MM.1S (cell line): Measurements from ENCODE around the gene AXL.

Experiments used
- DNase-seq: peaks from one replicate; pipeline ENCODE4 v3.0.0-alpha.2; 2015
- H2AFZ ChIP-seq: fragments of 300-600 bp; sonication (generic); 2 replicates; pipeline ENCODE4 v1.6.0; 2016; ENCODE audit warnings: antibody characterized with exemption, low read length
- H3F3A ChIP-seq: fragments of 300-600 bp; sonication (generic); 2 replicates; pipeline ENCODE4 v1.6.1; 2016; ENCODE audit warnings: mild to moderate bottlenecking, antibody characterized with exemption, low read length, moderate library complexity, mixed read lengths; ENCODE audit not compliant: insufficient read depth
- H3K27ac ChIP-seq: fragments of 300-600 bp; sonication (generic); 2 replicates; pipeline ENCODE4 v1.5.1; 2016; ENCODE audit warnings: mild to moderate bottlenecking, low read length
- H3K27me3 ChIP-seq: fragments of 300-600 bp; sonication (generic); replicated peaks from 2 replicates; pipeline ENCODE4 v1.6.0; 2016; ENCODE audit warnings: low read length; ENCODE audit not compliant: insufficient read depth
- H3K36me3 ChIP-seq: fragments of 300-600 bp; sonication (generic); replicated peaks from 2 replicates; pipeline ENCODE4 v1.6.1; 2016; ENCODE audit warnings: mild to moderate bottlenecking, low read length, mixed read lengths; ENCODE audit not compliant: insufficient read depth
- H3K4me1 ChIP-seq: fragments of 300-600 bp; sonication (generic); 2 replicates; pipeline ENCODE4 v1.6.1; 2016; ENCODE audit warnings: low read length, mixed read lengths
- H3K4me2 ChIP-seq: fragments of 300-600 bp; sonication (generic); 2 replicates; pipeline ENCODE4 v1.6.0; 2016; ENCODE audit warnings: low read depth, low read length
- H3K4me3 ChIP-seq: fragments of 300-600 bp; sonication (generic); 2 replicates; pipeline ENCODE4 v1.5.1; 2016; ENCODE audit warnings: low read length, mixed read lengths
- H3K79me2 ChIP-seq: fragments of 300-600 bp; sonication (generic); 2 replicates; pipeline ENCODE4 v1.6.1; 2016; ENCODE audit warnings: mixed run types, low read length, mixed read lengths
- H3K9ac ChIP-seq: fragments of 300-600 bp; sonication (generic); 2 replicates; pipeline ENCODE4 v1.6.1; 2016; ENCODE audit warnings: low read length, mixed read lengths
- H3K9me2 ChIP-seq: fragments of 300-600 bp; sonication (generic); replicated peaks from 2 replicates; pipeline ENCODE4 v1.6.1; 2016; ENCODE audit warnings: mild to moderate bottlenecking, low read length, mixed read lengths; ENCODE audit not compliant: insufficient read depth
- H3K9me3 ChIP-seq: fragments of 300-600 bp; sonication (generic); replicated peaks from 2 replicates; pipeline ENCODE4 v1.6.1; 2016; ENCODE audit warnings: mild to moderate bottlenecking, low read length, mixed read lengths; ENCODE audit not compliant: insufficient read depth
- H4K20me1 ChIP-seq: fragments of 300-600 bp; sonication (generic); 2 replicates; pipeline ENCODE4 v1.6.1; 2016; ENCODE audit warnings: mild to moderate bottlenecking, low read length, moderate library complexity, mixed read lengths; ENCODE audit not compliant: insufficient read depth
- CTCF ChIP-seq: fragments of 300-600 bp; sonication (generic); IDR thresholded peaks from 2 replicates; pipeline ENCODE4 v1.5.1; 2016; ENCODE audit warnings: antibody characterized with exemption, low read length, mixed read lengths
- EZH2 ChIP-seq: fragments of 300-600 bp; sonication (generic); optimal IDR thresholded peaks from 2 replicates; pipeline ENCODE3; 2017; ENCODE audit warnings: low read depth, mild to moderate bottlenecking, antibody characterized with exemption, low read length, mixed read lengths
- EZH2phosphoT487 ChIP-seq: fragments of 300-600 bp; sonication (generic); IDR thresholded peaks from 2 replicates; pipeline ENCODE4 v1.6.1; 2018; ENCODE audit warnings: antibody characterized with exemption, low read length

Gene AXL

GRCh38 chr19:41300555-41300954 lies 81.5 kb downstream of the AXL start:
- no peak overlapping the region for H3K27ac ChIP-seq
- no peaks in the 10 kb centered on the region for H3K9me2 ChIP-seq
- H3K4me1 ChIP-seq, result peaks cover 39% of the 10 kb centered on the region
- no peaks in the 10 kb centered on the region for H3K9me3 ChIP-seq
- H2AFZ ChIP-seq, result no peak overlapping the region
- H3K4me2 ChIP-seq, result no peak overlapping the region
- DNase-seq, result no peak
- TF ChIP-seq EZH2phosphoT487, result no peak
- TF ChIP-seq CTCF, result no peak
- no peak for TF ChIP-seq EZH2
- no peak overlapping the region for H3K4me3 ChIP-seq
- H4K20me1 ChIP-seq, result no peaks in the 10 kb centered on the region
- H3K79me2 ChIP-seq, result peaks cover 48% of the 10 kb centered on the region
- no peak overlapping the region for H3K9ac ChIP-seq
- no peaks in the 10 kb centered on the region for H3K27me3 ChIP-seq
- H3F3A ChIP-seq, result peaks cover 33% of the 10 kb centered on the region
- peaks cover 6% of the 10 kb centered on the region for H3K36me3 ChIP-seq

- Histone ChIP-seq H4K20me1 (no peaks in the 10 kb centered on the region), H2AFZ (no peak overlapping the region), H3K4me1 (peaks cover 39% of the 10 kb centered on the region), H3K27ac (no peak overlapping the region), H3K79me2 (peaks cover 58% of the 10 kb centered on the region), H3F3A (peaks cover 30% of the 10 kb centered on the region), H3K9me3 (no peaks in the 10 kb centered on the region), H3K9me2 (no peaks in the 10 kb centered on the region), H3K36me3 (peaks cover 6% of the 10 kb centered on the region), H3K4me2 (no peak overlapping the region), H3K27me3 (no peaks in the 10 kb centered on the region), H3K9ac (no peak overlapping the region), H3K4me3 (no peak overlapping the region)
- TF ChIP-seq EZH2phosphoT487, result no peak
- no peak for TF ChIP-seq CTCF
- no peak for TF ChIP-seq EZH2
- DNase-seq, result no peak
Measured at GRCh38 chr19:41302624-41303351, 83.8 kb downstream of the AXL start.

GRCh38 chr19:41303954-41304353 lies 84.9 kb downstream of the AXL start:
- Histone ChIP-seq H3K9ac (no peak overlapping the region), H3K4me1 (peaks cover 38% of the 10 kb centered on the region), H3K27ac (no peak overlapping the region), H3K9me3 (no peaks in the 10 kb centered on the region), H4K20me1 (no peaks in the 10 kb centered on the region), H3K27me3 (no peaks in the 10 kb centered on the region), H3K4me2 (no peak overlapping the region), H3K9me2 (no peaks in the 10 kb centered on the region), H3K36me3 (peaks cover 6% of the 10 kb centered on the region), H3F3A (peaks cover 28% of the 10 kb centered on the region), H2AFZ (no peak overlapping the region), H3K4me3 (no peak overlapping the region), H3K79me2 (peaks cover 53% of the 10 kb centered on the region)
- DNase-seq, result no peak
- TF ChIP-seq EZH2, result no peak
- no peak for TF ChIP-seq CTCF
- no peak for TF ChIP-seq EZH2phosphoT487
